ENCODE data around the gene IFRD2. TPM values are rescaled to one million over a fixed set of nuclear protein-coding genes. Genes with fewer than 3 reads are reported as not detected.

Gene IFRD2
- total and polyA plus RNA-seq, 2 of the 13 experiments (the other 11 are each of a cell fraction or from before 2014, with no cell fraction given) = 32.8 to 96.1 TPM

DNA sequence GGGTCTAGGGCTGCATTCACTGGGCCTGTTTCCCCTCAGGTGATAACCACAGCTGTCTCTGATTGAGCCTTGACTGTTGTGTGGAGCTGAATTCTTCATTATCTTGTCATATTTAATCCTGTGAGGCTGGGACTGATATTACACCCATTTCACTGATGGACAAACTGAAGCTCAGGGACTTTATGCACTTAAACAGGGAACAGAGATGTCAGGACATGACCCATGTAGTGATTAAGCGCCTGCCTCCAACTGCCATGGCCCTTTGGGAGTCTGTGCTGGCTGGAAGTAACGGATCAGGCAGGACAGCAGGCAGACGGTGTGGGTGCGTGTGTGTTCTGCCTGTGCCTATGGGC is 48.7 kb downstream of the IFRD2 start:
- in situ Hi-C loops (cut with HindIII; ENCODE audit: extremely low pct_ligation_motif_present, low pct_unique_long_range_greater_than_20kb) = no loop called here

DNA sequence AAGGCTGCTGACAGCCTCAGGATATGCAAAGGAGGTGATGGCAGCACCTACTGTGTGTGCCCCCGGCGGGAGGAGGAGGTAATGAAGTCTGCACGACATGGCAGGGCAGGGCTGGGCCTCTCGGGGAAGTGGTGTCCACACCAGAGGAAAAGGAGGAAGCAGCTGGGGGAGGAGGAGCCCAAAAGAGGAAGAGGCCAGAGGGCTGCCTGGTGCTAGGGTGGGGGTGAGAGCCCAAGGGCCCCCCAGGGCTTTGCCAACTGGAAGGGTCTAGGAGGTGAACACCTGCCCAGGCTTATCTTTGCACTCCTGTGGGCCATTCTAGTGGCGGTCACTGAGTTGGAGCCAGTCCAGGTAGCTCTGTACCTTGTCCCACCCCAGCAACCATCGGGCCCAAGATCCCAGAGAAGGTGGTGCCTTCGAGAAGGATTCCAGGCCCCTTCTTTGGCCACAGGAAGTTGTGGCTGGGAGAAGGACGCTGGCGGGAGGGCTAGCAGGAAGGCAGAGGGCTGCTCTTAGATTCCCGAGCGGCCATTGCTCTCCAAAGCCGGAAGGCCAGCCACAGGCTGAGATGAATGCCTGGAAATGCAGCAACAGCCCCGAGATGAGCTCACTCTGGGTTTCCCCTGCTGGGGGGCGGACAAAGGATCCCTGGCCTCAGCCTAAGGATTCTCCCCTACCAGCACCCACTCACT is 49.2 kb downstream of the IFRD2 start:
- POLR2A ChIA-PET = interaction anchor here (1.4 kb wide), 1 partner anchor 17 kb away, joined by 3 read pairs; no protein-coding TSS in a partner anchor
- H3K4me2 ChIP-seq (ENCODE audit: low read depth, low read length) = no peak overlapping the region
- BruUV-seq (replicated peaks) = no TSS peak

More for the DNA sequence above, 48.7 kb downstream of the IFRD2 start:
- ChIA-PET CTCF (ENCODE audit: low intra/inter-chr PET ratio, low total read pairs) (interaction anchor here (1.7 kb wide), 1 partner anchor 16 kb away, joined by 3 read pairs; no protein-coding TSS in a partner anchor), POLR2A (interaction anchor here (1.4 kb wide), 1 partner anchor 17 kb away, joined by 3 read pairs; no protein-coding TSS in a partner anchor)
- TF ChIP-seq ZNF629 (CRISPR knock-in tag; conservative IDR thresholded peaks at IDR 0.05) (peak; percentile 75), TCF7 (IDR thresholded peaks at IDR 0.05; ENCODE audit: low read depth) (no peak)
- Histone ChIP-seq H3K27ac (ENCODE audit: extremely low read length, insufficient read depth, low read length) (no peak overlapping the region), H3K4me1 (ENCODE audit: insufficient read depth, low read length) (peaks cover 28% of the 10 kb centered on the region), H2AFZ (ENCODE audit: low read length) (no peak overlapping the region), H3K36me3 (replicated peaks in 1 of 2; ENCODE audit: control insufficient read depth in 1 of 2, insufficient read depth in 2 of 2, low read length in 2 of 2) (0 out of 5 replicates have a peak, but pooled peaks cover 0 to 9% of the 10 kb centered on the region in 2 experiments), H3K4me3 (replicated peaks in 1 of 3; ENCODE audit: insufficient read depth in 1 of 3, low read depth in 2 of 3, low read length in 3 of 3) (no peak overlapping the region), H3K79me2 (ENCODE audit: insufficient read depth, low read length) (peaks cover 26% of the 10 kb centered on the region), H4K20me1 (ENCODE audit: insufficient read depth, low read length) (no peaks in the 10 kb centered on the region), H3K27me3 (ENCODE audit: control insufficient read depth in 1 of 2, insufficient read depth in 2 of 2, low read length in 2 of 2) (no peaks in the 10 kb centered on the region), H3K4me2 (ENCODE audit: low read depth, low read length) (no peak overlapping the region), H3K9me3 (ENCODE audit: low read length) (no peaks in the 10 kb centered on the region), H3K9ac (ENCODE audit: insufficient read depth, low read depth, low read length) (no peak overlapping the region)
- DNase-seq (ENCODE audit: low spot score) (no peak), FAIRE-seq (no peak), ATAC-seq (no peak)
- 96% methylated on average over 3 of the region's 4 CpGs for WGBS (ENCODE audit: low lambda C conversion rate)
- no TSS peak for BruUV-seq (replicated peaks)
- intact Hi-C loops (cut with micrococcal nuclease; ENCODE audit: unreplicated experiment) = no loop called here

More for the DNA sequence above, 49.2 kb downstream of the IFRD2 start:
- 84% methylated on average over 8 of the region's 14 CpGs for WGBS (ENCODE audit: low lambda C conversion rate)
- Histone ChIP-seq H3K9ac (ENCODE audit: insufficient read depth, low read depth, low read length) (no peak overlapping the region), H3K27me3 (ENCODE audit: control insufficient read depth in 1 of 2, insufficient read depth in 2 of 2, low read length in 2 of 2) (no peaks in the 10 kb centered on the region), H3K27ac (ENCODE audit: extremely low read length, insufficient read depth, low read length) (no peak overlapping the region), H3K79me2 (ENCODE audit: insufficient read depth, low read length) (peaks cover 26% of the 10 kb centered on the region), H3K9me3 (ENCODE audit: low read length) (no peaks in the 10 kb centered on the region), H4K20me1 (ENCODE audit: insufficient read depth, low read length) (no peaks in the 10 kb centered on the region), H3K4me3 (replicated peaks in 1 of 3; ENCODE audit: insufficient read depth in 1 of 3, low read depth in 2 of 3, low read length in 3 of 3) (no peak overlapping the region), H3K4me1 (ENCODE audit: insufficient read depth, low read length) (peaks cover 33% of the 10 kb centered on the region), H3K36me3 (replicated peaks in 1 of 2; ENCODE audit: control insufficient read depth in 1 of 2, insufficient read depth in 2 of 2, low read length in 2 of 2) (0 out of 5 replicates have a peak, but pooled peaks cover 0 to 9% of the 10 kb centered on the region in 2 experiments), H2AFZ (ENCODE audit: low read length) (no peak overlapping the region)
- no peak for DNase-seq (ENCODE audit: low spot score)
- TF ChIP-seq CHD4 (IDR thresholded peaks at IDR 0.05; ENCODE audit: borderline replicate concordance, low read length) (no peak), ZKSCAN1 (IDR thresholded peaks at IDR 0.05; ENCODE audit: low read length) (peak; percentile 26; the same call in 1 of the 2 replicates)
- FAIRE-seq = no peak
- no peak for ATAC-seq
- in situ Hi-C loops (cut with HindIII; ENCODE audit: extremely low pct_ligation_motif_present, low pct_unique_long_range_greater_than_20kb) = no loop called here
- intact Hi-C loops (cut with micrococcal nuclease; ENCODE audit: unreplicated experiment) = no loop called here
- CTCF ChIA-PET (ENCODE audit: low intra/inter-chr PET ratio, low total read pairs) = interaction anchor here (1.7 kb wide), 1 partner anchor 15 kb away, joined by 3 read pairs; no protein-coding TSS in a partner anchor

All from HepG2 (cell line).